C1 segment of cervical spinal cord (tissue), 14 donors: Measurements from ENCODE around the gene CABLES2.

Source experiments
- DNase-seq, 14 donors: peaks; one replicate each; lab custom pipeline; 2025; lab: John Stamatoyannopoulos, UW

Gene CABLES2

GRCh38 chr20:62350629-62351422, 56.3 kb downstream of the CABLES2 start:
- DNase-seq, result no peak

- DNase-seq, result no peak
These were observed 56.9 kb downstream of the CABLES2 start for GRCh38 chr20:62350098-62350628.

GRCh38 chr20:62349556-62350097, 57.5 kb downstream of the CABLES2 start:
- no peak for DNase-seq

GRCh38 chr20:62348604-62349003, 58.5 kb downstream of the CABLES2 start:
- no peak for DNase-seq

GRCh38 chr20:62347445-62347844, 59.6 kb downstream of the CABLES2 start:
- DNase-seq, result peak in 3 of 14 donors; percentile 16 to 26 (median 25)

- DNase-seq, result no peak
These were observed 60.0 kb downstream of the CABLES2 start for GRCh38 chr20:62347151-62347404.

- peak in 1 of 14 donors; percentile 26 for DNase-seq
These were observed 60.5 kb downstream of the CABLES2 start for GRCh38 chr20:62346398-62347150.

GRCh38 chr20:62345681-62346370, 61.3 kb downstream of the CABLES2 start:
- peak in 1 of 14 donors; percentile 25 for DNase-seq

- DNase-seq, result no peak
These were observed 62.3 kb downstream of the CABLES2 start for GRCh38 chr20:62344782-62345181.

- DNase-seq, result no peak
These were observed 63.0 kb downstream of the CABLES2 start for GRCh38 chr20:62344092-62344491.

GRCh38 chr20:62342910-62343309, 64.2 kb downstream of the CABLES2 start:
- no peak for DNase-seq

GRCh38 chr20:62339647-62340062, 67.4 kb downstream of the CABLES2 start:
- no peak for DNase-seq
